Osteoblast (primary cell): ENCODE results near the gene PCED1B. TPM values are rescaled to one million over a fixed set of nuclear protein-coding genes. Genes with fewer than 3 reads are reported as not detected.

Source experiments
- DNase-seq: peaks from one replicate; pipeline ENCODE4 v3.0.0; 2011; ENCODE audit warnings: low spot score, mixed read lengths; ENCODE audit not compliant: insufficient read length; ENCODE audit errors: missing footprints
- H2AFZ ChIP-seq: 2 replicates; pipeline ENCODE4 v1.6.0; 2011; ENCODE audit warnings: mild to moderate bottlenecking, low read length
- H3K27ac ChIP-seq: 2 replicates; pipeline ENCODE4 v1.5.1; 2011; ENCODE audit warnings: mild to moderate bottlenecking, low read depth, low read length, moderate library complexity
- H3K27me3 ChIP-seq: 2 replicates; pipeline ENCODE4 v1.6.0; 2012; ENCODE audit warnings: mild to moderate bottlenecking, control low read depth, inconsistent platforms, low read length, moderate library complexity; ENCODE audit not compliant: insufficient read depth
- H3K36me3 ChIP-seq: 2 replicates; pipeline ENCODE4 v1.5.1; 2011; ENCODE audit warnings: mild to moderate bottlenecking, low read length, control low read depth, moderate library complexity; ENCODE audit not compliant: insufficient read depth
- H3K4me1 ChIP-seq: 2 replicates; pipeline ENCODE4 v1.5.1; 2011; ENCODE audit warnings: mild to moderate bottlenecking, low read length, control low read depth, moderate library complexity; ENCODE audit not compliant: insufficient read depth
- H3K4me2 ChIP-seq: 2 replicates; pipeline ENCODE4 v1.6.0; 2011; ENCODE audit warnings: mild to moderate bottlenecking, low read length; ENCODE audit not compliant: insufficient read depth
- H3K4me3 ChIP-seq: fragments of 200-600 bp; sonication (generic); 3 replicates; pipeline ENCODE4 v1.5.1; 2012; ENCODE audit warnings: mild to moderate bottlenecking, low read length, inconsistent platforms; ENCODE audit not compliant: insufficient read depth
- H3K79me2 ChIP-seq: 2 replicates; pipeline ENCODE4 v1.6.0; 2012; ENCODE audit warnings: mild to moderate bottlenecking, low read length, control low read depth, inconsistent platforms; ENCODE audit not compliant: insufficient read depth
- H3K9me3 ChIP-seq: 2 replicates; pipeline ENCODE4 v1.5.1; 2011; ENCODE audit warnings: low read depth, low read length, control low read depth
- H4K20me1 ChIP-seq: 2 replicates; pipeline ENCODE4 v1.6.0; 2012; ENCODE audit warnings: mild to moderate bottlenecking, low read length, control low read depth; ENCODE audit not compliant: insufficient read depth
- total RNA-seq: library from RNA; depleted of rRNA; stranded (reverse); fragments of >200 nt; gene quantifications from 2 replicates; pipeline ENCODE4 v1.2.3, GENCODE V29; 2012
- TF ChIP-seq, protein P1 (sequence below): IDR thresholded peaks from 2 replicates; pipeline ENCODE4 v1.5.1; 2011; ENCODE audit warnings: mild to moderate bottlenecking, low read depth, low read length, moderate library complexity; ENCODE audit errors: extremely low read depth

The PCED1B gene
- total RNA-seq, 1 donor: 0.36 TPM

GRCh38 chr12:47145188-47145587 is 65.8 kb downstream of the PCED1B start:
- Histone ChIP-seq H4K20me1 (no peaks in the 10 kb centered on the region), H3K4me2 (no peak overlapping the region), H2AFZ (no peak overlapping the region), H3K27ac (no peak overlapping the region), H3K36me3 (no peaks in the 10 kb centered on the region), H3K4me1 (no peaks in the 10 kb centered on the region), H3K27me3 (no peaks in the 10 kb centered on the region), H3K4me3 (no peak overlapping the region), H3K79me2 (no peaks in the 10 kb centered on the region), H3K9me3 (no peaks in the 10 kb centered on the region)
- TF ChIP-seq, protein P1, sequence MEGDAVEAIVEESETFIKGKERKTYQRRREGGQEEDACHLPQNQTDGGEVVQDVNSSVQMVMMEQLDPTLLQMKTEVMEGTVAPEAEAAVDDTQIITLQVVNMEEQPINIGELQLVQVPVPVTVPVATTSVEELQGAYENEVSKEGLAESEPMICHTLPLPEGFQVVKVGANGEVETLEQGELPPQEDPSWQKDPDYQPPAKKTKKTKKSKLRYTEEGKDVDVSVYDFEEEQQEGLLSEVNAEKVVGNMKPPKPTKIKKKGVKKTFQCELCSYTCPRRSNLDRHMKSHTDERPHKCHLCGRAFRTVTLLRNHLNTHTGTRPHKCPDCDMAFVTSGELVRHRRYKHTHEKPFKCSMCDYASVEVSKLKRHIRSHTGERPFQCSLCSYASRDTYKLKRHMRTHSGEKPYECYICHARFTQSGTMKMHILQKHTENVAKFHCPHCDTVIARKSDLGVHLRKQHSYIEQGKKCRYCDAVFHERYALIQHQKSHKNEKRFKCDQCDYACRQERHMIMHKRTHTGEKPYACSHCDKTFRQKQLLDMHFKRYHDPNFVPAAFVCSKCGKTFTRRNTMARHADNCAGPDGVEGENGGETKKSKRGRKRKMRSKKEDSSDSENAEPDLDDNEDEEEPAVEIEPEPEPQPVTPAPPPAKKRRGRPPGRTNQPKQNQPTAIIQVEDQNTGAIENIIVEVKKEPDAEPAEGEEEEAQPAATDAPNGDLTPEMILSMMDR: no peak
- no peak for DNase-seq

DNA sequence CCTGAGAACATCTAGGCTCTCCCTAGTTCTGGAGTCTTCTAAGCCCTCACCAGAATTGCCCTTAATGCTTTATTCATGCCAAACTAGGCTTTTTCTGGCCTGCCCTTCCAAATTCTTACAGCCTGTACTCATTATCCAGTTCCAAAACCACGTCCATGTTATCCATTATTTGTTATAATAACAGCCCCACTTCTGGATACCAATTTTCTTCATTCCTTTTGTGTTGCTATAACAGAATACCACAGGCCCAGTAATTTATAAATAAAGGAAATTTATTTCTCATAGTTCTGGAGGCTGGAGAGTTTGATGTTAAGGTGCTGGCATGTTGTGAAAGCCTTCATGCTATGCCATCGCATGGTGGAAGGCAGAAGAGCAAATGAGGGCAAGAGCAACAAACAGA is 68.3 kb downstream of the PCED1B start:
- no peak overlapping the region for H3K27ac ChIP-seq
- H3K4me2 ChIP-seq: no peak overlapping the region
- no peaks in the 10 kb centered on the region for H3K27me3 ChIP-seq
- H3K36me3 ChIP-seq: no peaks in the 10 kb centered on the region
- H3K9me3 ChIP-seq: no peaks in the 10 kb centered on the region
- no peaks in the 10 kb centered on the region for H3K4me1 ChIP-seq
- H3K4me3 ChIP-seq: no peak overlapping the region
- TF ChIP-seq, protein P1: no peak
- DNase-seq: no peak
- no peaks in the 10 kb centered on the region for H4K20me1 ChIP-seq
- no peak overlapping the region for H2AFZ ChIP-seq
- H3K79me2 ChIP-seq: no peaks in the 10 kb centered on the region

GRCh38 chr12:47149146-47149545 is 69.7 kb downstream of the PCED1B start:
- Histone ChIP-seq H3K36me3 (no peaks in the 10 kb centered on the region), H3K27me3 (no peaks in the 10 kb centered on the region), H3K4me1 (no peaks in the 10 kb centered on the region), H2AFZ (no peak overlapping the region), H3K27ac (no peak overlapping the region), H3K9me3 (no peaks in the 10 kb centered on the region), H3K79me2 (no peaks in the 10 kb centered on the region), H3K4me3 (no peak overlapping the region), H4K20me1 (no peaks in the 10 kb centered on the region), H3K4me2 (no peak overlapping the region)
- TF ChIP-seq, protein P1: no peak
- DNase-seq: no peak

- H3K79me2 ChIP-seq: no peaks in the 10 kb centered on the region
- H4K20me1 ChIP-seq: no peaks in the 10 kb centered on the region
- no peaks in the 10 kb centered on the region for H3K9me3 ChIP-seq
- H2AFZ ChIP-seq: no peak overlapping the region
- no peak overlapping the region for H3K4me2 ChIP-seq
- DNase-seq: no peak
- H3K27me3 ChIP-seq: no peaks in the 10 kb centered on the region
- no peak overlapping the region for H3K27ac ChIP-seq
- peaks cover 11% of the 10 kb centered on the region for H3K4me1 ChIP-seq
- no peak overlapping the region for H3K4me3 ChIP-seq
- no peaks in the 10 kb centered on the region for H3K36me3 ChIP-seq
- TF ChIP-seq, protein P1: no peak
Measured at GRCh38 chr12:47152095-47152494, 72.7 kb downstream of the PCED1B start.
